Right lobe of liver (tissue), 6 donors: Measurements from ENCODE around the gene TRIM34. TPM values are rescaled to one million over a fixed set of nuclear protein-coding genes. Genes with fewer than 3 reads are reported as not detected.
"Not testable (repeated sequence)": the region's sequence is repeated elsewhere in the genome, so short reads cannot be mapped to it uniquely, and the experiment has no call there.

Experiments used
- ATAC-seq, 4 donors: fragments of 200-7000 bp; cut with Tn5 transposase; one replicate each; pipeline ENCODE4 v1.9.1; 2020; ENCODE audit warnings: mild to moderate bottlenecking in 4 of 4, moderate library complexity in 4 of 4
- DNase-seq, 3 donors: peaks; one replicate each; pipeline ENCODE4 v3.0.0-alpha.2; 2020
- H3K27ac ChIP-seq, 3 donors: fragments of 200-600 bp; one replicate each; pipeline ENCODE4 v1.8.0; 2022
- H3K27me3 ChIP-seq, 2 donors: fragments of 200-600 bp; one replicate each; pipeline ENCODE4 v1.8.0; 2022
- H3K36me3 ChIP-seq, 4 donors: fragments of 200-600 bp; sonication (generic) in 1 of 4; one replicate each; pipeline versions ENCODE4 v1.5.1 to v1.8.0; 2017 to 2022; ENCODE audit warnings: control low read depth in 1 of 4
- H3K4me1 ChIP-seq, 4 donors: fragments of 200-600 bp; sonication (generic) in 1 of 4; one replicate each; pipeline versions ENCODE4 v1.5.1 to v1.8.0; 2017 to 2022; ENCODE audit warnings: control low read depth in 1 of 4
- H3K4me3 ChIP-seq, 3 donors: fragments of 200-600 bp; one replicate each; pipeline ENCODE4 v1.8.0; 2022
- H3K9me3 ChIP-seq, 4 donors: fragments of 200-600 bp; sonication (generic) in 1 of 4; one replicate each; pipeline versions ENCODE4 v1.5.1 to v1.8.0; 2017 to 2022; ENCODE audit warnings: control low read depth in 1 of 4
- CTCF ChIP-seq, 4 donors: fragments of 200-600 bp in 3 of 4; fragments of 450-650 bp in 1 of 4; IDR thresholded peaks; one replicate each; pipeline versions ENCODE4 v1.5.1 to v1.8.0; 2016 to 2022; ENCODE audit warnings: antibody characterized with exemption in 4 of 4, mild to moderate bottlenecking in 2 of 4
- POLR2A ChIP-seq: fragments of 450-650 bp; IDR thresholded peaks from one replicate; pipeline ENCODE4 v1.6.1; 2017; ENCODE audit warnings: antibody characterized with exemption, mild to moderate bottlenecking
- WGBS: methylation state at CpG from one replicate; pipeline ENCODE4 v1.1.6; 2018; ENCODE audit warnings: low coverage, low lambda C conversion rate; ENCODE audit not compliant: insufficient coverage; ENCODE audit errors: missing lambda C conversion rate; 5-methylcytosine and 5-hydroxymethylcytosine counted together
- intact Hi-C, 2 donors: fragments of 100-400 bp; cut with DNase I; formaldehyde crosslinking; loops; one replicate each; pipeline versions ENCODE4 v1.11.2 to v1.14.1; 2022
- total RNA-seq, 6 experiments: library from RNA; depleted of rRNA in 2 of 6; stranded (reverse); fragments of >200 nt in 2 of 6; fragmentation: NEBNext Ultra II Directional in 3 of 6; extraction: Animal tissue kit (Norgen Biotek cat#: 25700) in 3 of 6; gene quantifications; one replicate each; pipeline versions ENCODE4 v1.1.0 to v1.2.4, GENCODE V29; 2016 to 2023
- donor health status: DM: no; HTN: yes; CAD: no.
- donor health status: DM: no; HTN: no; CAD: no.
- donor health status: DM: no; HTN: no; CAD: no.
- donor health status: DM: no; HTN: yes; CAD: no.
- donor health status: DM: no; HTN: yes; CAD: no.

TRIM34 gene
- total RNA-seq, 6 experiments from 2014 or later = 0.93 to 3.3 (median 2.3) TPM

GRCh38 chr11:5596607-5597201 is 28.1 kb upstream of the TRIM34 start, which contains the start of gene TRIM6:
Gene TRIM6 (plus strand): TSS chr11:5596637. CDS start chr11:5596898, 261 bp downstream.
- no peak within 1 kb of the TSS for H3K27ac ChIP-seq
- no peak for TF ChIP-seq POLR2A
- no peak for TF ChIP-seq CTCF (IDR thresholded peaks at IDR 0.05)
- peak; percentile 61 to 76 (median 68) for ATAC-seq
- peak; percentile 41 to 68 (median 54) for DNase-seq
- intact Hi-C loops = no loop called here
- no peaks in the 10 kb centered on the region for H3K27me3 ChIP-seq
- WGBS = 3% methylated on average over 18 of the region's 20 CpGs
- peaks cover 0 to 7% (median 0%) of the 10 kb centered on the region in 4 donors for H3K4me1 ChIP-seq
- no peaks in the 10 kb centered on the region for H3K36me3 ChIP-seq
- H3K4me3 ChIP-seq = peak within 1 kb of the TSS; percentile 24 to 52 (median 47)
- H3K9me3 ChIP-seq = no peaks in the 10 kb centered on the region

- WGBS = 66% methylated on average over 3 of the region's 3 CpGs
These were observed 26.8 kb upstream of the TRIM34 start for GRCh38 chr11:5597953-5598352.

GRCh38 chr11:5600374-5600851 is 24.4 kb upstream of the TRIM34 start:
- intact Hi-C loops = no loop called here
- ATAC-seq = peak; percentile 88 to 93 (median 92)
- H3K36me3 ChIP-seq = no peaks in the 10 kb centered on the region
- no peaks in the 10 kb centered on the region for H3K27me3 ChIP-seq
- DNase-seq = peak; percentile 69 to 76 (median 73)
- no peak for TF ChIP-seq POLR2A
- peak; percentile 52 to 85 (median 75) for TF ChIP-seq CTCF (IDR thresholded peaks at IDR 0.05)
- H3K9me3 ChIP-seq = no peaks in the 10 kb centered on the region
- no peak overlapping the region for H3K4me3 ChIP-seq
- H3K4me1 ChIP-seq = peaks cover 0 to 7% (median 0%) of the 10 kb centered on the region in 4 donors
- 26% methylated on average over 9 of the region's 9 CpGs for WGBS
- peak overlapping the region in 1 of 3 donors; percentile 38 for H3K27ac ChIP-seq

More at GRCh38 chr11:5597953-5598352, 26.8 kb upstream of the TRIM34 start:
- ATAC-seq (no peak), DNase-seq (no peak)
- Histone ChIP-seq H3K36me3 (no peaks in the 10 kb centered on the region), H3K27me3 (no peaks in the 10 kb centered on the region), H3K4me3 (no peak overlapping the region), H3K4me1 (peaks cover 0 to 7% (median 0%) of the 10 kb centered on the region in 4 donors), H3K27ac (no peak overlapping the region), H3K9me3 (no peaks in the 10 kb centered on the region)
- TF ChIP-seq POLR2A = no peak
- intact Hi-C loops = no loop called here

GRCh38 chr11:5602791-5603190 is 22.0 kb upstream of the TRIM34 start:
- H3K4me1 ChIP-seq, DNase-seq, H3K9me3 ChIP-seq, H3K27me3 ChIP-seq, ATAC-seq, H3K36me3 ChIP-seq, H3K4me3 ChIP-seq, intact Hi-C loops, H3K27ac ChIP-seq: not testable (repeated sequence)
- WGBS = 95% methylated on average over 4 of the region's 4 CpGs

GRCh38 chr11:5603326-5603725 is 21.5 kb upstream of the TRIM34 start:
- H3K36me3 ChIP-seq = no peaks in the 10 kb centered on the region
- no peaks in the 10 kb centered on the region for H3K4me1 ChIP-seq
- H3K9me3 ChIP-seq = no peaks in the 10 kb centered on the region
- H3K27me3 ChIP-seq = no peaks in the 10 kb centered on the region
- no peak overlapping the region for H3K27ac ChIP-seq
- DNase-seq (no peak), ATAC-seq (no peak)
- no peak overlapping the region for H3K4me3 ChIP-seq
- intact Hi-C loops = no loop called here
- TF ChIP-seq CTCF (IDR thresholded peaks at IDR 0.05) (no peak), POLR2A (no peak)
- WGBS = 83% methylated on average over 2 of the region's 8 CpGs
